Osteocyte (in vitro differentiated cells): ENCODE data around the gene TBXA2R. TPM values are rescaled to one million over a fixed set of nuclear protein-coding genes. Genes with fewer than 3 reads are reported as not detected.

Experiments
- DNase-seq: peaks from one replicate; pipeline ENCODE4 v3.0.0; 2021; ENCODE audit warnings: mixed read lengths; ENCODE audit not compliant: unreplicated experiment; ENCODE audit errors: extremely low spot score
- H3K27ac Mint-ChIP-seq: one replicate; pipeline ENCODE4 v1.8.0; 2021; ENCODE audit warnings: mild to moderate bottlenecking, mixed read lengths; ENCODE audit not compliant: unreplicated experiment
- H3K27me3 Mint-ChIP-seq: one replicate; pipeline ENCODE4 v1.8.0; 2021; ENCODE audit warnings: mixed read lengths; ENCODE audit not compliant: unreplicated experiment
- H3K36me3 Mint-ChIP-seq: one replicate; pipeline ENCODE4 v1.8.0; 2021; ENCODE audit warnings: mixed read lengths; ENCODE audit not compliant: unreplicated experiment
- H3K4me1 Mint-ChIP-seq: one replicate; pipeline ENCODE4 v1.8.0; 2021; ENCODE audit warnings: mixed read lengths; ENCODE audit not compliant: unreplicated experiment
- H3K4me3 Mint-ChIP-seq: one replicate; pipeline ENCODE4 v1.8.0; 2021; ENCODE audit warnings: mild to moderate bottlenecking, moderate library complexity, mixed read lengths; ENCODE audit not compliant: unreplicated experiment
- H3K9me3 Mint-ChIP-seq: one replicate; pipeline ENCODE4 v1.8.0; 2021; ENCODE audit warnings: mixed read lengths; ENCODE audit not compliant: unreplicated experiment
- CTCF ChIP-seq: fragments of 200-600 bp; sonication (generic); IDR thresholded peaks from 2 replicates; pipeline ENCODE4 v1.5.0; 2021; ENCODE audit warnings: antibody characterized with exemption, mild to moderate bottlenecking, moderate library complexity
- total RNA-seq: library from RNA; stranded (reverse); gene quantifications from 2 replicates; pipeline ENCODE4 v1.2.1, GENCODE V29; 2021

The TBXA2R gene
- total RNA-seq, 1 donor from 2014 or later: 0.30 TPM

GRCh38 chr19:3555653-3556422, 50.8 kb downstream of the TBXA2R start:
- DNase-seq: no peak
- Mint-ChIP-seq H3K4me3 (peak overlapping the region; percentile 91), H3K27me3 (no peaks in the 10 kb centered on the region), H3K4me1 (peaks cover 41% of the 10 kb centered on the region), H3K27ac (peak overlapping the region; percentile 72), H3K36me3 (no peaks in the 10 kb centered on the region), H3K9me3 (no peaks in the 10 kb centered on the region)
- TF ChIP-seq CTCF: no peak

- TF ChIP-seq CTCF: no peak
- Mint-ChIP-seq H3K4me1 (peaks cover 41% of the 10 kb centered on the region), H3K9me3 (no peaks in the 10 kb centered on the region), H3K4me3 (no peak overlapping the region), H3K27me3 (no peaks in the 10 kb centered on the region), H3K36me3 (no peaks in the 10 kb centered on the region), H3K27ac (peak overlapping the region; percentile 43)
- no peak for DNase-seq
Observed at GRCh38 chr19:3554254-3555083, 52.2 kb downstream of the TBXA2R start.

GRCh38 chr19:3551792-3552095, 54.9 kb downstream of the TBXA2R start:
- no peaks in the 10 kb centered on the region for H3K36me3 Mint-ChIP-seq
- no peaks in the 10 kb centered on the region for H3K27me3 Mint-ChIP-seq
- H3K4me3 Mint-ChIP-seq: no peak overlapping the region
- no peak for DNase-seq
- no peak for TF ChIP-seq CTCF
- no peak overlapping the region for H3K27ac Mint-ChIP-seq
- no peaks in the 10 kb centered on the region for H3K9me3 Mint-ChIP-seq
- H3K4me1 Mint-ChIP-seq: peaks cover 41% of the 10 kb centered on the region

GRCh38 chr19:3550947-3551791, 55.5 kb downstream of the TBXA2R start:
- no peaks in the 10 kb centered on the region for H3K9me3 Mint-ChIP-seq
- H3K4me3 Mint-ChIP-seq: no peak overlapping the region
- no peak overlapping the region for H3K27ac Mint-ChIP-seq
- H3K27me3 Mint-ChIP-seq: no peaks in the 10 kb centered on the region
- no peaks in the 10 kb centered on the region for H3K36me3 Mint-ChIP-seq
- TF ChIP-seq CTCF: no peak
- H3K4me1 Mint-ChIP-seq: peaks cover 36% of the 10 kb centered on the region
- DNase-seq: no peak
